Gastroesophageal sphincter (tissue), 3 donors: Measurements from ENCODE around the gene SLC7A7.

Source experiments
- CTCF ChIP-seq, 4 experiments: fragments of 200-600 bp in 2 of 4; fragments of 450-650 bp in 2 of 4; sonication (generic) in 1 of 4; IDR thresholded peaks; one replicate each; pipeline ENCODE4 v1.5.1; 2017 to 2019; ENCODE audit warnings: antibody characterized with exemption in 4 of 4, mild to moderate bottlenecking in 2 of 4, moderate library complexity in 2 of 4
- POLR2A ChIP-seq, 2 donors: fragments of 450-650 bp; IDR thresholded peaks; one replicate each; pipeline ENCODE4 v1.6.1; 2017; ENCODE audit warnings: antibody characterized with exemption in 2 of 2, mild to moderate bottlenecking in 2 of 2, moderate library complexity in 1 of 2

DNA sequence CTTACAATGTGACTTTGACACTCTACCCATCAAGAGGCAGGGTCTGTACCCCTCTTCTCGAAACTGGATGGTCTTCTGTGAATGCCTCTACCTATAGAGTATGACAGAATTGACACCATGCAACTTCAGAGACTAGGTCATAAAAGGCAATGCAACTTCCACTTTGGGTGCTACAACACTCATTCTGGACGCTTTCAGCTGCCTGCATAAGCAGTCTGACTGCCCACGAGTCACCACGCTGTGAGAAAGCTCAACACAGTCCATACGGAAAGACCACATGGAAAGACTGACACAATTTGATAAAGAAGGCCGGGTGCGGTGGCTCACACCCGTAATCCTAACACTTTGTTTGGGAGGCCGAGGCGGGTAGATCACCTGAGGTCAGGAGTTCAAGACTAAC lies 14.9 kb downstream of the SLC7A7 start:
- TF ChIP-seq CTCF (IDR thresholded peaks at IDR 0.05) (no peak), POLR2A (IDR thresholded peaks at IDR 0.05) (no peak)
